ENCODE results near the gene BLOC1S3.

GRCh38 chr19:45164577-45165335, 13.8 kb upstream of the BLOC1S3 start:
- TF ChIP-seq POLR2AphosphoS5 (IDR thresholded peaks at IDR 0.05; ENCODE audit: borderline replicate concordance, low read depth, low read length) (no peak), EZH2 (IDR thresholded peaks at IDR 0.05) (no peak)
